HG03108 (cell line): ENCODE results near the gene SUPT20HL1.
"Not testable (repeated sequence)": the region's sequence is repeated elsewhere in the genome, so short reads cannot be mapped to it uniquely, and the experiment has no call there.

Experiments
- ATAC-seq: cut with Tn5 transposase; IDR thresholded peaks from one replicate; pipeline ENCODE4 v1.9.1; 2021; ENCODE audit warnings: moderate library complexity; ENCODE audit not compliant: unreplicated experiment

Gene SUPT20HL1

GRCh38 chrX:24360272-24360671 is at the start of gene SUPT20HL1:
Gene SUPT20HL1 (plus strand): TSS chrX:24360639. CDS start chrX:24362761, 2,122 bp downstream.
- no peak for ATAC-seq

- ATAC-seq = not testable (repeated sequence)
Measured at GRCh38 chrX:24310916-24311315, 49.5 kb upstream of the SUPT20HL1 start.

- ATAC-seq = not testable (repeated sequence)
Measured at GRCh38 chrX:24311507-24312248, 48.8 kb upstream of the SUPT20HL1 start.

GRCh38 chrX:24312249-24312607 is 48.2 kb upstream of the SUPT20HL1 start:
- not testable (repeated sequence) for ATAC-seq

GRCh38 chrX:24314019-24314635 is 46.3 kb upstream of the SUPT20HL1 start, which contains the start of gene SUPT20HL2:
Gene SUPT20HL2 (minus strand): TSS chrX:24314069. CDS start chrX:24313315, 754 bp downstream.
- no peak for ATAC-seq

GRCh38 chrX:24316111-24316510 is 44.3 kb upstream of the SUPT20HL1 start:
- no peak for ATAC-seq

GRCh38 chrX:24317567-24317966 is 42.9 kb upstream of the SUPT20HL1 start:
- no peak for ATAC-seq

- ATAC-seq = no peak
Measured at GRCh38 chrX:24321741-24322395, 38.6 kb upstream of the SUPT20HL1 start.

- no peak for ATAC-seq
Measured at GRCh38 chrX:24325231-24325630, 35.2 kb upstream of the SUPT20HL1 start.

GRCh38 chrX:24332878-24333277 is 27.6 kb upstream of the SUPT20HL1 start:
- no peak for ATAC-seq

GRCh38 chrX:24333371-24333770 is 27.1 kb upstream of the SUPT20HL1 start:
- ATAC-seq = no peak

GRCh38 chrX:24334461-24334860 is 26.0 kb upstream of the SUPT20HL1 start:
- ATAC-seq = no peak

GRCh38 chrX:24335871-24336270 is 24.6 kb upstream of the SUPT20HL1 start:
- ATAC-seq = no peak

- no peak for ATAC-seq
Measured at GRCh38 chrX:24339911-24340310, 20.5 kb upstream of the SUPT20HL1 start.

- no peak for ATAC-seq
Measured at GRCh38 chrX:24340501-24340900, 19.9 kb upstream of the SUPT20HL1 start.

GRCh38 chrX:24341795-24342194 is 18.6 kb upstream of the SUPT20HL1 start:
- ATAC-seq = no peak

GRCh38 chrX:24343719-24344118 is 16.7 kb upstream of the SUPT20HL1 start:
- peak; percentile 81 for ATAC-seq

- no peak for ATAC-seq
Measured at GRCh38 chrX:24347881-24348280, 12.6 kb upstream of the SUPT20HL1 start.

- ATAC-seq = no peak
Measured at GRCh38 chrX:24350217-24350616, 10.2 kb upstream of the SUPT20HL1 start.

GRCh38 chrX:24355095-24355494 is 5.3 kb upstream of the SUPT20HL1 start:
- ATAC-seq = no peak

- ATAC-seq = no peak
Measured at GRCh38 chrX:24357106-24357505, 3.3 kb upstream of the SUPT20HL1 start.
